ENCODE measurements around the gene MPZL2.

MPZL2 gene

GRCh38 chr11:118219244-118219643 is 44.9 kb downstream of the MPZL2 start:
- DNase-seq (ENCODE audit: low spot score) = no peak

GRCh38 chr11:118217575-118217974 is 46.5 kb downstream of the MPZL2 start:
- DNase-seq (ENCODE audit: low spot score) = no peak

- no peak for DNase-seq (ENCODE audit: low spot score)
These were observed 47.2 kb downstream of the MPZL2 start for GRCh38 chr11:118216621-118217481.

GRCh38 chr11:118215765-118216164 is 48.3 kb downstream of the MPZL2 start:
- no peak for DNase-seq (ENCODE audit: low spot score)

GRCh38 chr11:118215262-118215661 is 48.8 kb downstream of the MPZL2 start:
- DNase-seq (ENCODE audit: low spot score) = no peak

- DNase-seq (ENCODE audit: low spot score) = no peak
These were observed 49.7 kb downstream of the MPZL2 start for GRCh38 chr11:118214210-118214914.

- no peak for DNase-seq (ENCODE audit: low spot score)
These were observed 50.3 kb downstream of the MPZL2 start for GRCh38 chr11:118213781-118214180.

GRCh38 chr11:118213201-118213600 is 50.9 kb downstream of the MPZL2 start:
- no peak for DNase-seq (ENCODE audit: low spot score)

- DNase-seq (ENCODE audit: low spot score) = no peak
These were observed 51.3 kb downstream of the MPZL2 start for GRCh38 chr11:118212781-118213191.

- DNase-seq (ENCODE audit: low spot score) = no peak
These were observed 51.9 kb downstream of the MPZL2 start for GRCh38 chr11:118212131-118212725.

GRCh38 chr11:118211006-118211405 is 53.1 kb downstream of the MPZL2 start:
- no peak for DNase-seq (ENCODE audit: low spot score)

GRCh38 chr11:118210323-118210722 is 53.8 kb downstream of the MPZL2 start:
- no peak for DNase-seq (ENCODE audit: low spot score)

- no peak for DNase-seq (ENCODE audit: low spot score)
These were observed 55.1 kb downstream of the MPZL2 start for GRCh38 chr11:118209033-118209432.

GRCh38 chr11:118207079-118207478 is 57.0 kb downstream of the MPZL2 start:
- DNase-seq (ENCODE audit: low spot score) = no peak

GRCh38 chr11:118206391-118207031 is 57.6 kb downstream of the MPZL2 start:
- no peak for DNase-seq (ENCODE audit: low spot score)

GRCh38 chr11:118205606-118206378 is 58.3 kb downstream of the MPZL2 start:
- no peak for DNase-seq (ENCODE audit: low spot score)

All from hematopoietic multipotent progenitor cell treated with erythropoietin and hydrocortisone succinate and interleukin-3 and kit ligand, for 15 days (in vitro differentiated cells).